K562 (cell line): ENCODE measurements around the gene FMO2. TPM values are rescaled to one million over a fixed set of nuclear protein-coding genes. Genes with fewer than 3 reads are reported as not detected.

Source experiments
- ATAC-seq: fragments of 200-7000 bp; cut with Tn5 transposase; 3 replicates; pipeline ENCODE4 v1.9.1; 2020; ENCODE audit warnings: moderate library complexity
- BruUV-seq: library from RNA; stranded (reverse); fragments of 400-500 nt; replicated peaks from 2 replicates; lab custom pipeline; 2021; lab: Mats Ljungman, UMichigan
- CTCF ChIA-PET: fragments of 300-600 bp; formaldehyde crosslinking; extraction: SDS; loops from one replicate; lab custom pipeline; 2021; ENCODE audit warnings: low intra/inter-chr PET ratio; lab: Yijun Ruan, JAX
- POLR2A ChIA-PET: fragments of 300-600, 350-650 bp; sonication (Branson Sonifier 250); formaldehyde crosslinking; extraction: SDS; loops from one replicate; lab custom pipeline; 2021; ENCODE audit warnings: antibody characterized with exemption, inconsistent platforms; lab: Yijun Ruan, JAX
- DNase-seq, 4 experiments: peaks; one replicate each; pipeline versions ENCODE4 v3.0.0 to v3.0.0-alpha.2; 2011 to 2018; ENCODE audit warnings: low spot score in 3 of 4, mixed read lengths in 3 of 4; ENCODE audit errors: extremely low read depth in 1 of 4
- FAIRE-seq: peaks from 2 replicates; lab custom pipeline; 2011; peaks lifted over from hg19 to GRCh38; lab: Jason Lieb, UNC
- H2AFZ ChIP-seq: 2 replicates; pipeline ENCODE4 v1.6.0; 2011; ENCODE audit warnings: low read depth, low read length, control low read depth, inconsistent platforms
- H3K27ac ChIP-seq: fragments of 200-600 bp; 3 replicates; pipeline ENCODE4 v1.8.0; 2011; ENCODE audit warnings: low read depth, mild to moderate bottlenecking, control low read depth, inconsistent platforms, low read length, moderate library complexity, mixed read lengths; ENCODE audit errors: extremely low read depth
- H3K27me3 ChIP-seq, 2 experiments: fragments of 300-600 bp in 1 of 2; 2 replicates in 1 of 2; 3 replicates in 1 of 2; pipeline versions ENCODE4 v1.6.0 to v1.8.0; 2011; ENCODE audit warnings: inconsistent platforms in 2 of 2, low read length in 2 of 2, mild to moderate bottlenecking in 1 of 2, mixed read lengths in 1 of 2, moderate library complexity in 1 of 2; ENCODE audit not compliant: control insufficient read depth in 2 of 2, insufficient read depth in 2 of 2
- H3K36me3 ChIP-seq: fragments of 300-600 bp; 3 replicates; pipeline ENCODE4 v1.8.0; 2011; ENCODE audit warnings: mild to moderate bottlenecking, low read length, inconsistent platforms; ENCODE audit not compliant: control insufficient read depth, insufficient read depth
- H3K4me1 ChIP-seq, 2 experiments: fragments of 200-600 bp in 1 of 2; replicated peaks in 1 of 2; 2 replicates in 1 of 2; 3 replicates in 1 of 2; pipeline versions ENCODE4 v1.5.1 to v1.8.0; 2011; ENCODE audit warnings: inconsistent platforms in 2 of 2, low read length in 2 of 2, mild to moderate bottlenecking in 1 of 2, mixed read lengths in 1 of 2, moderate library complexity in 1 of 2; ENCODE audit not compliant: control insufficient read depth in 2 of 2, insufficient read depth in 2 of 2
- H3K4me2 ChIP-seq: 2 replicates; pipeline ENCODE4 v1.6.1; 2011; ENCODE audit warnings: low read length, control low read depth, inconsistent platforms, mixed read lengths; ENCODE audit not compliant: insufficient read depth
- H3K4me3 ChIP-seq: fragments of 200-600 bp; sonication (generic), shearing (Covaris generic); 2 replicates; pipeline ENCODE4 v1.5.1; 2016; ENCODE audit warnings: control low read depth, inconsistent platforms
- H3K79me2 ChIP-seq: fragments of 200-600 bp; 3 replicates; pipeline ENCODE4 v1.8.0; 2011; ENCODE audit warnings: low read length, inconsistent platforms; ENCODE audit not compliant: control insufficient read depth, insufficient read depth
- H3K9ac ChIP-seq, 2 experiments: 2 replicates each; pipeline versions ENCODE4 v1.6.0 to v1.6.1; 2011; ENCODE audit warnings: low read depth in 2 of 2, low read length in 2 of 2, control low read depth in 1 of 2, inconsistent platforms in 1 of 2, mild to moderate bottlenecking in 1 of 2, mixed read lengths in 1 of 2; ENCODE audit not compliant: insufficient read depth in 1 of 2
- H3K9me1 ChIP-seq: one replicate; pipeline ENCODE4 v1.6.0; 2011; ENCODE audit warnings: inconsistent platforms, mild to moderate bottlenecking, low read length, moderate library complexity; ENCODE audit not compliant: control insufficient read depth, insufficient read depth
- H3K9me3 ChIP-seq: replicated peaks from 2 replicates; pipeline ENCODE4 v1.5.1; 2011; ENCODE audit warnings: low read depth, low read length, inconsistent platforms; ENCODE audit not compliant: control insufficient read depth, insufficient read depth
- H4K20me1 ChIP-seq: replicated peaks from 2 replicates; pipeline ENCODE4 v1.6.1; 2011; ENCODE audit warnings: low read length, inconsistent platforms, mixed read lengths; ENCODE audit not compliant: control insufficient read depth, insufficient read depth
- JUN ChIP-seq, 2 experiments: sonication (generic) in 1 of 2; formaldehyde crosslinking in 1 of 2; IDR thresholded peaks; 2 replicates each; pipeline versions ENCODE4 v1.6.1 to v1.8.0; 2012 to 2022; ENCODE audit warnings: borderline replicate concordance in 2 of 2, mild to moderate bottlenecking in 2 of 2, improper control_type of control experiment in 1 of 2, low read depth in 1 of 2, low read length in 1 of 2, missing genetic modification reagents in 1 of 2
- KAT2B ChIP-seq: IDR thresholded peaks from one replicate; pipeline ENCODE4 v1.6.1; 2012; ENCODE audit warnings: low read depth, mild to moderate bottlenecking, control low read depth, inconsistent platforms, low read length, moderate library complexity
- MAFK ChIP-seq: IDR thresholded peaks from 2 replicates; pipeline ENCODE4 v1.6.1; 2011; ENCODE audit warnings: low read length, improper control_type of control experiment
- MXI1 ChIP-seq: IDR thresholded peaks from 2 replicates; pipeline ENCODE4 v1.6.1; 2011; ENCODE audit warnings: low read depth, mild to moderate bottlenecking, improper control_type of control experiment, low read length
- ZC3H8 ChIP-seq: fragments of 450-650 bp; IDR thresholded peaks from 2 replicates; pipeline ENCODE4 v1.6.1; 2017
- ZKSCAN1 ChIP-seq: fragments of 150-350 bp; IDR thresholded peaks from 2 replicates; pipeline ENCODE4 v1.6.1; 2016; ENCODE audit warnings: low read depth, low read length
- ZNF41 ChIP-seq: fragments of 250-450 bp; sonication (Bioruptor Pico); conservative IDR thresholded peaks from 2 replicates; pipeline ENCODE4 v1.4.0; 2020; ENCODE audit warnings: mild to moderate bottlenecking
- ZNF512 ChIP-seq: IDR thresholded peaks from 2 replicates; pipeline ENCODE4 v1.6.1; 2016; ENCODE audit warnings: missing genetic modification characterization, missing compliant biosample characterization
- WGBS: fragments of 100-300 bp; shearing (Covaris generic); methylation state at CpG from one replicate; pipeline ENCODE4 v1.1.6; 2016; ENCODE audit warnings: low coverage, mixed read lengths; ENCODE audit not compliant: insufficient coverage; ENCODE audit errors: missing lambda C conversion rate; 5-methylcytosine and 5-hydroxymethylcytosine counted together
- in situ Hi-C: fragments of 300-500 bp; cut with MboI; formaldehyde crosslinking; loops from 4 replicates; pipeline ENCODE4 v1.15.0; 2018; ENCODE audit warnings: inconsistent platforms, mixed read lengths
- intact Hi-C: fragments of 100-400 bp; cut with micrococcal nuclease; formaldehyde crosslinking; loops from 2 replicates; pipeline ENCODE4 v1.14.2; 2022
- polyA plus RNA-seq, 8 experiments: library from polyadenylated mRNA; depleted of rRNA in 4 of 8; stranded (reverse) in 5 of 8; unstranded in 3 of 8; fragments of >200 nt; fragmentation: Nextera tagmentation in 2 of 8; fragmentation: Illumina TruSeq in 1 of 8; extraction: Ambion mirVana in 2 of 8; extraction: Trizol in 1 of 8; gene quantifications; 2 replicates each; pipeline versions ENCODE4 v1.2.1 to v1.2.3, GENCODE V29; 2011 to 2014; ENCODE audit warnings: inconsistent platforms in 1 of 8, missing spikeins in 1 of 8
- total RNA-seq, 7 experiments: library from RNA; depleted of rRNA in 6 of 7; stranded (reverse); fragments of >200 nt in 6 of 7; fragmentation: Illumina TruSeq in 2 of 7; extraction: Trizol in 2 of 7; gene quantifications; 2 replicates each; pipeline versions ENCODE4 v1.2.1 to v1.2.3, GENCODE V29; 2011 to 2021; ENCODE audit warnings: low replicate concordance in 1 of 7
- TF ChIP-seq, protein P1 (sequence below), 2 experiments: fragments of 450-650 bp; IDR thresholded peaks; 2 replicates each; pipeline ENCODE4 v1.6.1; 2018; ENCODE audit warnings: mild to moderate bottlenecking in 2 of 2, low read depth in 1 of 2; ENCODE audit not compliant: partially characterized antibody in 2 of 2

FMO2 gene
- total and polyA plus RNA-seq, 9 of the 15 experiments (the other 6 are each of a cell fraction or from before 2014, with no cell fraction given): not detected

GRCh38 chr1:171247501-171247900, 62.4 kb downstream of the FMO2 start:
- BruUV-seq: no TSS peak
- H3K27me3 ChIP-seq: peaks cover 4 to 8% of the 10 kb centered on the region in 2 experiments; a peak in 2 of 5 replicates
- ChIA-PET CTCF (no interaction called here), POLR2A (no interaction called here)
- no peak for FAIRE-seq
- no peak for ATAC-seq
- WGBS: 3% methylated on average over 4 of the region's 4 CpGs
- no peak overlapping the region for H3K27ac ChIP-seq
- H3K36me3 ChIP-seq: no peaks in the 10 kb centered on the region
- no peak overlapping the region for H3K4me2 ChIP-seq
- H3K4me1 ChIP-seq: peaks cover 0 to 3% of the 10 kb centered on the region in 2 experiments; a peak in 1 of 5 replicates
- H3K9me3 ChIP-seq: no peaks in the 10 kb centered on the region
- TF ChIP-seq MAFK: no peak
- TF ChIP-seq KAT2B: no peak
- TF ChIP-seq ZNF512 (tag): no peak
- DNase-seq: no peak
- H2AFZ ChIP-seq: no peak overlapping the region
- in situ Hi-C loops: no loop called here
- no peaks in the 10 kb centered on the region for H3K79me2 ChIP-seq
- intact Hi-C loops: loop anchor here (5.0 kb wide), 1 partner anchor 65 kb away; the partner anchor contains the start of gene FMO4
- no peaks in the 10 kb centered on the region for H4K20me1 ChIP-seq
- no peaks in the 10 kb centered on the region for H3K9me1 ChIP-seq
- H3K9ac ChIP-seq: no peak overlapping the region
- H3K4me3 ChIP-seq: no peak overlapping the region

- WGBS: 0% methylated on average over 4 of the region's 4 CpGs
- BruUV-seq: no TSS peak
- Histone ChIP-seq H3K4me1 (peaks cover 0 to 3% of the 10 kb centered on the region in 2 experiments; a peak in 1 of 5 replicates), H3K9ac (no peak within 1 kb of the TSS), H3K36me3 (no peaks in the 10 kb centered on the region), H3K27me3 (peaks cover 4 to 10% of the 10 kb centered on the region in 2 experiments; a peak in 2 of 5 replicates), H3K79me2 (no peaks in the 10 kb centered on the region), H3K4me3 (no peak within 1 kb of the TSS), H4K20me1 (no peaks in the 10 kb centered on the region), H3K4me2 (no peak within 1 kb of the TSS), H3K27ac (no peak within 1 kb of the TSS), H3K9me3 (no peaks in the 10 kb centered on the region), H2AFZ (no peak within 1 kb of the TSS), H3K9me1 (no peaks in the 10 kb centered on the region)
- DNase-seq: no peak
- no peak for ATAC-seq
- no peak for FAIRE-seq
- intact Hi-C loops: loop anchor here (5.0 kb wide), 1 partner anchor 64 kb away; the partner anchor contains the start of gene FMO4
- in situ Hi-C loops: no loop called here
- CTCF ChIA-PET: no interaction called here
- POLR2A ChIA-PET: no interaction called here
- TF ChIP-seq ZC3H8: no peak
- TF ChIP-seq ZNF41 (CRISPR knock-in tag): no peak
- TF ChIP-seq, protein P1, sequence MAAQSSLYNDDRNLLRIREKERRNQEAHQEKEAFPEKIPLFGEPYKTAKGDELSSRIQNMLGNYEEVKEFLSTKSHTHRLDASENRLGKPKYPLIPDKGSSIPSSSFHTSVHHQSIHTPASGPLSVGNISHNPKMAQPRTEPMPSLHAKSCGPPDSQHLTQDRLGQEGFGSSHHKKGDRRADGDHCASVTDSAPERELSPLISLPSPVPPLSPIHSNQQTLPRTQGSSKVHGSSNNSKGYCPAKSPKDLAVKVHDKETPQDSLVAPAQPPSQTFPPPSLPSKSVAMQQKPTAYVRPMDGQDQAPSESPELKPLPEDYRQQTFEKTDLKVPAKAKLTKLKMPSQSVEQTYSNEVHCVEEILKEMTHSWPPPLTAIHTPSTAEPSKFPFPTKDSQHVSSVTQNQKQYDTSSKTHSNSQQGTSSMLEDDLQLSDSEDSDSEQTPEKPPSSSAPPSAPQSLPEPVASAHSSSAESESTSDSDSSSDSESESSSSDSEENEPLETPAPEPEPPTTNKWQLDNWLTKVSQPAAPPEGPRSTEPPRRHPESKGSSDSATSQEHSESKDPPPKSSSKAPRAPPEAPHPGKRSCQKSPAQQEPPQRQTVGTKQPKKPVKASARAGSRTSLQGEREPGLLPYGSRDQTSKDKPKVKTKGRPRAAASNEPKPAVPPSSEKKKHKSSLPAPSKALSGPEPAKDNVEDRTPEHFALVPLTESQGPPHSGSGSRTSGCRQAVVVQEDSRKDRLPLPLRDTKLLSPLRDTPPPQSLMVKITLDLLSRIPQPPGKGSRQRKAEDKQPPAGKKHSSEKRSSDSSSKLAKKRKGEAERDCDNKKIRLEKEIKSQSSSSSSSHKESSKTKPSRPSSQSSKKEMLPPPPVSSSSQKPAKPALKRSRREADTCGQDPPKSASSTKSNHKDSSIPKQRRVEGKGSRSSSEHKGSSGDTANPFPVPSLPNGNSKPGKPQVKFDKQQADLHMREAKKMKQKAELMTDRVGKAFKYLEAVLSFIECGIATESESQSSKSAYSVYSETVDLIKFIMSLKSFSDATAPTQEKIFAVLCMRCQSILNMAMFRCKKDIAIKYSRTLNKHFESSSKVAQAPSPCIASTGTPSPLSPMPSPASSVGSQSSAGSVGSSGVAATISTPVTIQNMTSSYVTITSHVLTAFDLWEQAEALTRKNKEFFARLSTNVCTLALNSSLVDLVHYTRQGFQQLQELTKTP (IDR thresholded peaks at IDR 0.05; ENCODE audit: low read depth in 1 of 2, partially characterized antibody in 2 of 2): no peak
- no peak for TF ChIP-seq JUN (IDR thresholded peaks at IDR 0.05; ENCODE audit: borderline replicate concordance, low read depth, low read length)
- TF ChIP-seq JUN (CRISPR knock-in tag; IDR thresholded peaks at IDR 0.05; ENCODE audit: borderline replicate concordance): no peak
- no peak for TF ChIP-seq ZKSCAN1
- TF ChIP-seq MXI1: no peak
Measured at GRCh38 chr1:171248302-171248701, 63.2 kb downstream of the FMO2 start, which contains the start of gene FMO1. Gene FMO1 (plus strand): TSS chr1:171248494. CDS start chr1:171258088, 9,594 bp downstream.
